Ascending aorta (tissue), 2 donors: ENCODE results near the gene NCK2. TPM values are rescaled to one million over a fixed set of nuclear protein-coding genes. Genes with fewer than 3 reads are reported as not detected.

ENCODE experiments used
- DNase-seq, 2 donors: peaks; one replicate each; pipeline ENCODE4 v3.0.0-alpha.2; 2019; ENCODE audit warnings: low spot score in 2 of 2
- H3K27ac ChIP-seq, 2 donors: fragments of 200-600 bp; sonication (generic); one replicate each; pipeline ENCODE4 v1.5.1; 2016 to 2017; ENCODE audit warnings: mild to moderate bottlenecking in 1 of 2
- H3K27me3 ChIP-seq: fragments of 200-600 bp; sonication (generic); one replicate; pipeline ENCODE4 v1.5.1; 2017
- H3K36me3 ChIP-seq, 2 donors: fragments of 200-600 bp; sonication (generic); one replicate each; pipeline ENCODE4 v1.5.1; 2016
- H3K4me1 ChIP-seq, 2 donors: fragments of 200-600 bp; sonication (generic); one replicate each; pipeline ENCODE4 v1.5.1; 2016 to 2017; ENCODE audit warnings: mild to moderate bottlenecking in 1 of 2
- H3K4me3 ChIP-seq, 2 donors: fragments of 200-600 bp; sonication (generic); one replicate each; pipeline ENCODE4 v1.5.1; 2016 to 2017; ENCODE audit warnings: mild to moderate bottlenecking in 1 of 2
- H3K9me3 ChIP-seq, 2 donors: fragments of 200-600 bp; sonication (generic); one replicate each; pipeline ENCODE4 v1.5.1; 2016
- intact Hi-C: fragments of 100-400 bp; cut with DNase I; formaldehyde crosslinking; loops from one replicate; pipeline ENCODE4 v1.15.1; 2023
- total RNA-seq: library from RNA; depleted of rRNA; stranded (reverse); fragments of >200 nt; gene quantifications from one replicate; pipeline ENCODE4 v1.1.0, GENCODE V29; 2016
- TF ChIP-seq, protein P1 (sequence below), 3 experiments: fragments of 200-600 bp in 2 of 3; fragments of 450-650 bp in 1 of 3; sonication (generic) in 2 of 3; IDR thresholded peaks; one replicate each; pipeline ENCODE4 v1.5.1; 2016 to 2019; ENCODE audit warnings: antibody characterized with exemption in 3 of 3, mild to moderate bottlenecking in 1 of 3, moderate library complexity in 1 of 3

The NCK2 gene
- total RNA-seq, 1 donor from 2014 or later, result 57.6 TPM

- H3K27ac ChIP-seq, result no peak overlapping the region
- intact Hi-C loops, result no loop called here
These were observed 119.5 kb downstream of the NCK2 start for GRCh38 chr2:105864262-105864661.

DNA sequence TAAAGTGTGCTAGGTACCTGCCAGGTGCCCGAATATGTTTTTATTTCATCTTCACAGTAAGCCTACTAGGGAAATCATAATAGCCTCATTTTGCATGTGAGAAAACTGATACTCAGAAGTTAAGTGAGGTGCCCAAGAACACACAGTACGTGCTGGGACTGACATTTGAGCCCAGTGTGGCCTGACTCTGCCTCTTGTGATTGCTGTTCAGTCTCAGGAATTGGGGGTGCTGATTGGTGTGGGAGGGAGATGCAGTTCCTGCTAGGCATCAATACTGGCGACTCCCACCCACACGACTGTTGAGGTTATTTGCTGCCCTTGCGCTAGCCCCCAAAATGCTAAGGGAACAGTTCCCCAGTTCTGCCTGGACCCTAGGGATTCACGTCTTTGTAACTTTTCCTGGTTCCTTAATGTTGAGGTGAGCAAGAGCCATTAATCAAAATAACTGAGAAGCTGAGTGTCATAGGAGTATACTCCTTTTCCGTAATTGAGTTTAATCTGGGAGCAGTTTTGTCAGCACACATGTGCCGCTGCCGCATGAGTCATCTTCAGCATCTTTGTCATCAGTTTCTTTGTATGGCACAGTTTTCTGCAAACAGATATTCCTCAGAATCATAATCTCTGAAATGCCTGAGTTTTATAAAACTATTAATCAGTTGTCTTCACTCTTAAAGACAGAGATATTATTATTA, 120.7 kb downstream of the NCK2 start:
- Histone ChIP-seq H3K27ac (no peak overlapping the region), H3K36me3 (no peaks in the 10 kb centered on the region), H3K9me3 (no peaks in the 10 kb centered on the region), H3K4me3 (no peak overlapping the region), H3K4me1 (peaks cover 0 to 8% of the 10 kb centered on the region in 2 donors), H3K27me3 (no peaks in the 10 kb centered on the region)
- DNase-seq, result no peak
- intact Hi-C loops, result no loop called here
- TF ChIP-seq, protein P1, sequence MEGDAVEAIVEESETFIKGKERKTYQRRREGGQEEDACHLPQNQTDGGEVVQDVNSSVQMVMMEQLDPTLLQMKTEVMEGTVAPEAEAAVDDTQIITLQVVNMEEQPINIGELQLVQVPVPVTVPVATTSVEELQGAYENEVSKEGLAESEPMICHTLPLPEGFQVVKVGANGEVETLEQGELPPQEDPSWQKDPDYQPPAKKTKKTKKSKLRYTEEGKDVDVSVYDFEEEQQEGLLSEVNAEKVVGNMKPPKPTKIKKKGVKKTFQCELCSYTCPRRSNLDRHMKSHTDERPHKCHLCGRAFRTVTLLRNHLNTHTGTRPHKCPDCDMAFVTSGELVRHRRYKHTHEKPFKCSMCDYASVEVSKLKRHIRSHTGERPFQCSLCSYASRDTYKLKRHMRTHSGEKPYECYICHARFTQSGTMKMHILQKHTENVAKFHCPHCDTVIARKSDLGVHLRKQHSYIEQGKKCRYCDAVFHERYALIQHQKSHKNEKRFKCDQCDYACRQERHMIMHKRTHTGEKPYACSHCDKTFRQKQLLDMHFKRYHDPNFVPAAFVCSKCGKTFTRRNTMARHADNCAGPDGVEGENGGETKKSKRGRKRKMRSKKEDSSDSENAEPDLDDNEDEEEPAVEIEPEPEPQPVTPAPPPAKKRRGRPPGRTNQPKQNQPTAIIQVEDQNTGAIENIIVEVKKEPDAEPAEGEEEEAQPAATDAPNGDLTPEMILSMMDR (IDR thresholded peaks at IDR 0.05), result no peak

More at GRCh38 chr2:105864262-105864661, 119.5 kb downstream of the NCK2 start:
- no peak overlapping the region for H3K4me3 ChIP-seq
- peaks cover 0 to 8% of the 10 kb centered on the region in 2 donors for H3K4me1 ChIP-seq
- H3K9me3 ChIP-seq, result no peaks in the 10 kb centered on the region
- no peaks in the 10 kb centered on the region for H3K36me3 ChIP-seq
- TF ChIP-seq, protein P1 (IDR thresholded peaks at IDR 0.05), result no peak
- DNase-seq, result no peak
- no peaks in the 10 kb centered on the region for H3K27me3 ChIP-seq

DNA sequence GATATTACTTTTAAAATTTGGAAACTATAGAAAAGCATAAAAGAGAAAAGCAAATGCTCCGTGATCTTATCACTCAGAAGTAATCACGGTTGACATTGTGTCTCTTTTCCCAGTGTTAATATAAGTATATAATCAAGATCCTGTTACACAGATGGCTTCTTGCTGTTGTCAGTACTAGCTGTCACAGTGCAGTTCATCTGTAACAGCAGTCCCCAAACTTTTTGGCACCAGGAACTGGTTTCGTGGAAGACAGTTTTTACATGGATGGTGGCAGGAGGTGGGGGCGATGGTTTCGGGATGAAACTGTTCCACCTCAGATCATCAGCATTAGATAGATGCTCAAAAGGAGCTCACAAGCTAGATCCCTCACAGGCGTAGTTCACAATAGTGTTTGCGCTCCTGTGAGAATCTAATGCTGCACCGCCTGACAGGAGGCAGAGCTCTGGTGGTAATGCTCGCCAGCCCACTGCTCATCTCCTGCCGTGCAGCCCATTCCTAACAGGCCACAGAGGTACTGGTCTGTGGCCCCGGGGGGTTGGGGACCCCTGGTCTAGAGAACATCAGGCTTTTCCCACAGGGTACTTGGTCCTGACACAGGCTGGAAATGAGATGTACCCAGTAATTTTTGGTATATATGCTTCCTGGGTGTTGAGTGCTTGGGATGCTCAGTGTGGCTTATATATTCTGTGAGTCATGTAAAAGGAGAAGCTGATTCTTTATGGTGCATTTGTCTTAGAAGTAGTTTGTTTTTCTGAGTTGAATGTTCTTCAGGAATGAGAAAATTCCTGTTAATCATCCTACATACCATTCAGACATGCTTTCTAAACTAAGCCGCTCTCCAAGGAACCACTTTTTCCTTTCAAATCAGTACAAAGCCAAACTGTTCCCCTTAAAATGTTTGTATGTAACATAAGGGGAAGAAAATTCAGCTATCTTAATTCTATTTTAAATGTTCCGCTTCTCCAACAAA, 121.8 kb downstream of the NCK2 start:
- Histone ChIP-seq H3K27ac (no peak overlapping the region), H3K4me1 (peaks cover 0 to 8% of the 10 kb centered on the region in 2 donors), H3K4me3 (no peak overlapping the region), H3K9me3 (no peaks in the 10 kb centered on the region), H3K27me3 (no peaks in the 10 kb centered on the region), H3K36me3 (no peaks in the 10 kb centered on the region)
- TF ChIP-seq, protein P1 (IDR thresholded peaks at IDR 0.05), result no peak
- intact Hi-C loops, result no loop called here
- DNase-seq, result no peak

DNA sequence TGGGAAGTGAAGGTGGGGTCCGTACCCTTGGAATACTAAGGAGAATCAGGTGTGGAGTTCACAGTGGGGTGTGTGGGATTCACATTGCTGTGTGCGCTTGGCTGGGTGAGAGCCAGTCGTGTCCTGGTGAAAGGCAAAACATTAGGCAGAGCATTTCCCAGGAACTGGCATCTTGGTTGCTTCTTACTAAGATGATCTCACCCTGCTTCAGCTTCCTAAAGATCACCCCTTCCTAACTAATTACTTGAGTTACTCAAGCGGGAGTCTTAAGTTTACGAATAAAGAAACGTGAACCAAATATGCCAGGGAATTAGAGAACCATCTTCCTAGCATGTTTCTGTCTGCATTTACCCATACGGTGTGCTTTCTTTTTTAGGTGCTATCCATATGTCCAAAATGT, 122.9 kb downstream of the NCK2 start:
- Histone ChIP-seq H3K27ac (no peak overlapping the region), H3K4me1 (peaks cover 0 to 8% of the 10 kb centered on the region in 2 donors), H3K36me3 (no peaks in the 10 kb centered on the region), H3K27me3 (no peaks in the 10 kb centered on the region), H3K4me3 (no peak overlapping the region), H3K9me3 (no peaks in the 10 kb centered on the region)
- DNase-seq, result no peak
- intact Hi-C loops, result no loop called here
- TF ChIP-seq, protein P1 (IDR thresholded peaks at IDR 0.05), result no peak

DNA sequence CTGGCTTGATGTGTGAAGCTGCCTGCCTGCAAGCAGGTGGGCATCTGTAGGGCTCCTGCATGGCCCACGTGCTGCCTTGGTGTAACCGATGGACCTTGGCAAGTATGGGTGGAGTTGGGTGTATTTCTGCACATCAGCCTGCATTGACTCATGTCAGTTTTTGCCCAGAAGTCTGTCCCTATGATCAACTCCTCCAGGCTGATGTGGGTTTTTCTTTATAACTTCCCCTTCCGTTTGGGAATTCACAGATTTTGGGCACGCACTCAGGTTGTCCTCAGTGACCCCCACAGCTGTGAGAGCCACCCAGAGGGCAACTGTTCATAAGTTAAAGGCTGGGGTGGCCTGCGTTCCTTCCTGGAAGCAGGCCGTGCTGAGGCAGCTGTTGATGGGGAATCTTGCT, 123.3 kb downstream of the NCK2 start:
- Histone ChIP-seq H3K9me3 (no peaks in the 10 kb centered on the region), H3K36me3 (no peaks in the 10 kb centered on the region), H3K27me3 (no peaks in the 10 kb centered on the region), H3K4me3 (no peak overlapping the region), H3K27ac (no peak overlapping the region), H3K4me1 (peaks cover 0 to 8% of the 10 kb centered on the region in 2 donors)
- intact Hi-C loops, result no loop called here
- TF ChIP-seq, protein P1 (IDR thresholded peaks at IDR 0.05), result no peak
- no peak for DNase-seq
